HG02678 (cell line): Measurements from ENCODE around the gene BORCS6.

Experiments used
- ATAC-seq: cut with Tn5 transposase; IDR thresholded peaks from one replicate; pipeline ENCODE4 v1.9.1; 2021; ENCODE audit warnings: mild to moderate bottlenecking, moderate library complexity; ENCODE audit not compliant: unreplicated experiment

BORCS6 gene

GRCh38 chr17:8212312-8213180 lies 22.6 kb upstream of the BORCS6 start:
- no peak for ATAC-seq

DNA sequence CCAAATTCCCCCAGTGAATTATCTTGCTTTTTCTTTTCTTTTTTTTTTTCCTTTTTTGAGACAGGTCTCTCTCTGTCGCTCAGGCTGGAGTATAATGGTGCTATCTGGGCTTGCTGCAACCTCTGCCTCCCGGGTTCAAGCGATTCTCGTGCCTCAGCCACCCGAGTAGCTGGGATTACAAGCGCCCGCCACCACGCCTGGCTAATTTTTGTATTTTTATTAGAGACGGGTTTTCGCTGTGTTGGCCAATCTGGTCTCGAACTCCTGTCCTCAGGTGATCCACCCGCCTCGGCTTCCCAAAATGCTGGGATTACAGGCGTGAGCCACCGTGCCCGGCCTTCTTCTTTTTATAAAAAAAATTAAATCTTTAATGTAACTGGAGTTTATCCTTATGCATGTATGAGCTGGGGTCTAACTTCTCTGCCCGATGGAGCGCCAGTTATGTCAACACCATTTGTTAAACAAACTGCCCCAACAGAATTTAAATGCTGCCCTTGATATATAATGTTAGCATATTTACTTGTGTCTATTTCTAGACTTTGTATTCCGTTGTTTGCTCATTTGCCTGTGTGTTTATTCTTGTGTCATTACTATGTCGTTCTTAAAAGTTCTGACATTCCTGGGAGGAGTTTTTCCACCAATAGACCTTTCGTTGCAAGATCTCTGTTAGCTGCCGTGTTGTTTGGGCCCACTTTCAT lies 20.9 kb upstream of the BORCS6 start:
- no peak for ATAC-seq

DNA sequence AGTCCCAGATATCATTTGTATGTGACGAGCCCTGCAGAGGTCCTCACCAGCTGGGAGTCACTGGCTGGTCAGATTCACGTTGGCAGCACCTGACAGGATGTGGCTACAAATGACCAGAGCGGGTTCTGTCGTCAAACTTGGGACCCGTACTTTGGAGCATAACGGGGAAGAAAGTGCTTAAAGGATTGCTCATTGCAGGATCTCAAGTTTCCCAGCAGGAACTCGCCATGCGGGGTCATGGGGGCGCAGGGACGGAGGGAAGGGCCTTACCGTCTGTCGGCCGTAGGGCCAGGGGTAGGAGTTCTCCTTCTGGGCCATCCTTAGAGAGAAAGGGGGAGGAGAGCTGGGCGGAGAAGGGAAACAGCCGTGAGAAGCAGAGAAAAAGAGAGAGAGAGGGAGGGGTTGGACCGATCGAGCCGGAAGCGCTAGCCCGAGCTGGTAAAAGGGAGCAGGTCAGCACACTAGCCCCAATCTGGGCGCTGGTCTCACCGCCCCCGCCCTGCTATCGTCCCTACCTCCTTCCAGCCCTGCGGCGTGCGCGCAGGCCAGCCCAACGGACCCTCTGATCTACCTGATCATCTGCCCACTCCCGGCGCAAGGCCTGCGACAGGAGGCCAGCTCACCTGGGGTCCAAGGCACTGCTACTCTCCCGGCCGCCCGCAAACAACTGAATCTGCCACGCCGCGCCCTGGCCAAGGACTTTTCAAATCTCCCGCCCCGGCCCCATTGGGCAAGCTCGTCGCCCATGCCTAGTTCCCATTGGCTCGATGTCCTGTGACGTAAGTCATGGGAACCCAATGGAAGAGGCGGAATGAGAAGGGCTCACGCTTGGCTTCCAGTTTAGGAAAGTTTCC lies 20.2 kb upstream of the BORCS6 start, which contains the start of gene AURKB:
Gene AURKB, minus strand, starts transcription at position 669 of the 854 bp plus-strand sequence. Its CDS starts 351 bp downstream, at position 318.
- peak; percentile 85 for ATAC-seq

- no peak for ATAC-seq
Measured at GRCh38 chr17:8206536-8206935, 16.6 kb upstream of the BORCS6 start.

DNA sequence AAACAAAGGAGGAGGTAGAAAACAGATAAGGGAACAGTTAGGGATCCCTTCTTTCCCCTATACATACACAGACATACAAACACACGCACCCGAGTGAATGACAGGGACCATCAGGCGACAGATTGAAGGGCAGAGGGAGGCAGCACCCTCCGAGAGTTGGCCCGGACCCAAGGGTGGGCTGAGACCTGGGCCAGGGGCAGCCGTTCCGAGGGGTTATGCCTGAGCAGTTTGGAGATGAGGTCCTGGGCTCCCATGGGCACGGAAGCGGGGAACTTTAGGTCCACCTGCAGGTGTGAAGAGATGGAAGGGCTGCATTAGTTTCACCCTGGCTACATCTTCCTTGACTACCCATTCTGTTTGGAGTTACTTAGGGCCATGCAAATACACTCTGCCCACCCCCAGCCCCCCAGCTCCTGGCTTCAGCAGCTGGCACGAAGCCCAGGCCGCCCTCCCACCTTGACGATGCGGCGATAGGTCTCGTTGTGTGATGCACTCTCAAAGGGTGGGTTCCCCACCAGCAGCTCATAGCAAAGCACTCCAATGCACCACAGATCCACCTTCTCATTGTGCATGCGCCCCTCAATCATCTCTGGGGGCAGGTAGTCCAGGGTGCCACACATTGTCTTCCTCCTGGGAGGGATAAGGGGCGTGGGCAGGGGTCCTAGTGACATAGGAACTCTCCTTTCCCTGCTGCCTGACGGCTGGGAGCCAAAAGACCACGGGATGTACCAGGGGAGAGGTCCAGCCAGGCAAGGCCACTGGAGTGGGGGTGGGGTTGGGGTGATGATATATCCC lies 15.0 kb upstream of the BORCS6 start:
- no peak for ATAC-seq

DNA sequence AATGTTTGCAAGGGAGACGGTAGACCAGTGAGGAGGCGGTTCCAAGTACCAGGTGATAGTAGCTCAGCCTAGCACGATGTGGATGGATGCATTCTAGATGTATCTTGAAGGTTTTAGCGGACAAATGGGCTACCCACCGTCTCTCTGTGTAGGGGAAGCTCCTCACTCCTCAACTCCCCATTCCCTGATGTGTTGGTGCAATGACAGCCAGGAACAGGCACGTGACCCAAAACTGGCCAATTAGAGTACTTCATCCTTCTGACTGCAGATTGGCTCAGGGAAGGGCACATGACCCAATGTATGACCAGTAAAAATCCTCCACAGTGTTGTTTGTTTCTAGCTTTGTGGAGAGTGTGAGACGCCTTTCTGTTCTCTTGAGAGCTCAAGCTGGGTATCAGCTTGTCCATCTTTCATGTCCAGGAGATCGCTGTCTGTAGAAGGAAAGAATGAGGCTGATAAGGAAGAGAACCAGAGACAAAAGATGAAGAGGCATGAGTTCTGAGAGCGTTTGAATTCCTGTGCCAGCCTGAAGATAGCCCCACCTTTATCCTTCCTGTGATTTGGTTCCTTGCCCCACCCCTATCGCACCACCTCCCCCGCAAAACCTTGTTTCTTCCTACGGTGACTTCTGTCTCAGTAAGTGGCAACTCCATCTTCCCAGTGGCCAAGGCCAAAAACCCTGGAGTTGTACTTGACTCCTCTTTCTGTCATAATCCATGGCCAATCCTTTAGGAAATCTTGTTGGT lies 2.3 kb upstream of the BORCS6 start:
- peak; percentile 28 for ATAC-seq

- no peak for ATAC-seq
Measured at GRCh38 chr17:8190506-8190905, 526 bp upstream of the BORCS6 start.

DNA sequence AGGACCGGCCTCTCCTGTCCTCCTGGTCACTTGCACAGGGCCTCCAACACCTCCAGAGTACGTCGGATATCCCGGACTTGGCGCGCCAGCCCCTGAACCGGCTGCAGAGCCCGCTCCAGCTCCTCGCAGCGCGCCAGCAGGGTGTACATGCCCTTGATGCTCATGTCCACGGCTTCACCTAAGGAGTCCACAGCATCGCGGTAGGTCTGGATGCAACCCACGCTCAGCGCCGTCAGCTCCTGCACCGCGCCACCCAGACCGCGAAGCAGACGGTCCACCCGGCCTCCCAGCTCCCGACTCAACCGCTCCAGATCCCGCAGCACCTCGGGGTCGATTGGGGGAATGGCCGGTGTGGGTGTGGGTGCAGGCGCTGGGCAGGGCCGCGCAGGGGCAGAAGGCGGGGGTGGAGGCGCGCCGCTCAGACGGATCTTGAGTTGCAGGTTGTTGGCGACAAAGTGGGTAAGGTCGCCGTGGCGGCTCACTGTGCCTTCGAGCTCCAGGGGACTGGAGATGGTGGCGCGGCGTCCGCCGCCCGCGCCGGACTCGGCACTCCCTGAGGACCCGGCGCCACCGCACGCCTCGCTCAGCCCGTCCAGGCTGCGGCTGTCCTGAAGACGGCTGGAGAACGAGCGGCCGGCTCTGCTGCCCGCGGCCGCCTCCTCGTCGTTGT lies 804 bp downstream of the BORCS6 start:
- no peak for ATAC-seq

- ATAC-seq: no peak
Measured at GRCh38 chr17:8188263-8188839, 1.6 kb downstream of the BORCS6 start.

- ATAC-seq: peak; percentile 14
Measured at GRCh38 chr17:8187517-8188262, 2.3 kb downstream of the BORCS6 start.

DNA sequence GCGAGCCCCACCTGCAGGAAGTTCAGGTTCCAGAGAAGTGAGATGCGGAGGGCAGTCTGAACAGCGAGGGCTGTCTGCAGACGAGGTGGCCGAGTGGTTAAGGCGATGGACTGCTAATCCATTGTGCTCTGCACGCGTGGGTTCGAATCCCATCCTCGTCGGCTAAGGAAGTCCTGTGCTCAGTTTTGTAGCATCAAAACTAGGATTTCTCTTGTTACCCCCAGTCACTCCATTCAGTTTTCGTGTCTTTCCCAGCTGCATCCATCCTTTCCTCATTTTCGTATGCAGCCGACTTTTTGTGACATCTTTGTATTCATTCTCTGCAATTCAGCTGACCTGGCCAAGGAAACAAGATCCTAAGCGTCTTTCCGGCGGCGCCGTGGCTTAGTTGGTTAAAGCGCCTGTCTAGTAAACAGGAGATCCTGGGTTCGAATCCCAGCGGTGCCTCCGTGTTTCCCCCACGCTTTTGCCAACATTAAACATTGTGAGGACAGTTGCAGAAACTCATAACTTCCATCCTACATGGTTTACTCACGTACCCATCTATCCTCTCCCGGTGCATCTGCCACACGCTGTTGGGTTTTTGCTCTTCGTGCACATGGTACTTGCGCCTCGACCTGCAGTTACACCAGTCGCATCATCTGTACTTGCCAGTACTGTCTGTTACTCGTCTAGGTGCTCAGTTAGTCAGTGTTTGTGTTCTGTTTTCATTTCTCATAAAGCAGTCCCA lies 3.0 kb downstream of the BORCS6 start:
- peak; percentile 25 for ATAC-seq

DNA sequence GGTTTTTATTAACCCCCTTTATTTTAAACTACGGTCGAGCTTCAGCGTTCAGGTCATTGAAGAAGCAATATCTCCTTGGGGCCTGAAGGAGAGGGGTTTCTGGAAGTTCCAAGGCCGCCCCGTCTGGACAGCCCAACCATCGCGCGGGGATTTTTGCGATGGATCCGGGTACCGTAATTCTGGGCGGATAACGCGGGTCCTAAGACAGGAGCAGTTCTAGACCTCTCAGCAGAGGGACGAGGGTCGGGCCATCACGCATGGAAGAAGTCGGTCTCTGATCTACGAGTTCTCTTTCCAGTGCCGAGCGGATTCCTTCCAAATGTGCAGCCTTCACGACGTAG lies 3.6 kb downstream of the BORCS6 start:
- no peak for ATAC-seq

GRCh38 chr17:8185582-8186445 lies 4.2 kb downstream of the BORCS6 start:
- no peak for ATAC-seq

DNA sequence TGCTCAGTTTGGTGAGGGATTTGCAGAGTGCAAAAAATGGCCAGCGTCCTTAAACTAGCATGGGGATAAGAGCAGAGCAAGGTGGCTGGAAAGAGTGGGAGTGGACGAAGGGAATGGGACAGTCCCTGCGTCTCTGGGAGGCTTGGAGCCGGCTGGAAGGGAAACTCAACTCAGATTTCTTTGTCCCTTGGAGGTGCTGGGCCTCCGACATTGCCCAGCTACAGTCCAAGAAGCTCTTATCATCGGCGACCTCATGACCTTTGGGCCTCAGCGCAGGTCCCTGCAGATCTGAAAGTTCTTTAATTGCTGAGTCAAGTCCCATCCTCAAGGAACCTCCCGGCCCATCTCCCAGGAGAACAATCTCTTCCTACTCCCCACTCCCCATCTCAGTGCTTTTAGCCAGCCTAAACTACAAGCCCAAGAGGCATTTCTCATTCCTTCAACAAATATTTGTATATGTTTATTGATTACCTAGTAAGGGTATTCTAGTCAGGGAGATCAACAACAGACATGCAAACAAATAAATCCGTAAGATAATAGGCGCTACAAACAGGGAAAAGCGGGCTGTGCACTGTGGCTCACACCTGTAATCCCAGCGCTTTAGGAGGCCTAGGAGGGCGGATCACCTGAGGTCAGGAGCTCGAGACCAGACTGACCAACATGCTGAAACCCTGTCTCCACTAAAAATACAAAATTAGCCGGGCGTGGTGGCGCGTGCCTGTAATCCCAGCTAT lies 12.8 kb downstream of the BORCS6 start:
- ATAC-seq: no peak

DNA sequence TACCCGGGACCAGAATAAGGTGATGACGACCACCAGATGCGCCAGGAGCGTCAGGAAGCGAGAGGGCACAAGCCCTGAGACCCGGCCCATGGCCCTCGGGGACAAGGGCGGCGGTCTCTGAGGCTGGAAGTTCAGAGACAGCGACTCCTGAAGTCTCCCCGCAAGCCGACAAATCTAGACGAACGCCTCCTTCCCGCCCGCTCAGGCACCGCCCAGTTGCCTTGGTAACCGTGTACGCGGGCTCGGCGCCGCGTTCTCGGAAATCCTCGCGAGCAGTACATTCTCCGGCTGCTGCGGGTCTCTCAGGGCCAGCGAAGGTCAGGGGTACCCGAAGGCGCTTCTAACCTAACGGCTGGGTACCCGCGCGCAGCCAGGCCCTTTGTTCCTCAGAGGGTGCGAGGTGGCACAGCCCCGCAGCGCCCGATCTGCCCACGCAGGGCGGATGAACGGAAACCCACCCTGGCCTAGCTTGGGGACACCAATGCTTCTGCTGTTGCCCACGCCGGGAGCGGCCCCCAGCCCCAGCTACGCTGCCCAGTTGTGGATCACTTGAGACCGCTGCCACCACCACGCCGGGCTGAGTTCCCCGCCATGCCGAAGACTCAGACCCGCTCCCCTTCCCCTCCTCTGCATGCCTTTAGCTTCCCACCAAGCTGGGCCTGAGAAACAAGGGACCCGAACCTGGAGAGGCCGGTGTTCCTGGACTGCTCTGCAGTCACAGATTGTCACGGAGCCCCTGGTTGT lies 13.6 kb downstream of the BORCS6 start, which contains the start of gene TMEM107:
Gene TMEM107, minus strand, starts transcription at position 184 of the 744 bp plus-strand sequence. Its CDS starts 94 bp downstream, at position 90.
- ATAC-seq: peak; percentile 41
